ENCODE measurements around the gene CXorf38.

Gene CXorf38, protein sequence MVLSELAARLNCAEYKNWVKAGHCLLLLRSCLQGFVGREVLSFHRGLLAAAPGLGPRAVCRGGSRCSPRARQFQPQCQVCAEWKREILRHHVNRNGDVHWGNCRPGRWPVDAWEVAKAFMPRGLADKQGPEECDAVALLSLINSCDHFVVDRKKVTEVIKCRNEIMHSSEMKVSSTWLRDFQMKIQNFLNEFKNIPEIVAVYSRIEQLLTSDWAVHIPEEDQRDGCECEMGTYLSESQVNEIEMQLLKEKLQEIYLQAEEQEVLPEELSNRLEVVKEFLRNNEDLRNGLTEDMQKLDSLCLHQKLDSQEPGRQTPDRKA

DNA sequence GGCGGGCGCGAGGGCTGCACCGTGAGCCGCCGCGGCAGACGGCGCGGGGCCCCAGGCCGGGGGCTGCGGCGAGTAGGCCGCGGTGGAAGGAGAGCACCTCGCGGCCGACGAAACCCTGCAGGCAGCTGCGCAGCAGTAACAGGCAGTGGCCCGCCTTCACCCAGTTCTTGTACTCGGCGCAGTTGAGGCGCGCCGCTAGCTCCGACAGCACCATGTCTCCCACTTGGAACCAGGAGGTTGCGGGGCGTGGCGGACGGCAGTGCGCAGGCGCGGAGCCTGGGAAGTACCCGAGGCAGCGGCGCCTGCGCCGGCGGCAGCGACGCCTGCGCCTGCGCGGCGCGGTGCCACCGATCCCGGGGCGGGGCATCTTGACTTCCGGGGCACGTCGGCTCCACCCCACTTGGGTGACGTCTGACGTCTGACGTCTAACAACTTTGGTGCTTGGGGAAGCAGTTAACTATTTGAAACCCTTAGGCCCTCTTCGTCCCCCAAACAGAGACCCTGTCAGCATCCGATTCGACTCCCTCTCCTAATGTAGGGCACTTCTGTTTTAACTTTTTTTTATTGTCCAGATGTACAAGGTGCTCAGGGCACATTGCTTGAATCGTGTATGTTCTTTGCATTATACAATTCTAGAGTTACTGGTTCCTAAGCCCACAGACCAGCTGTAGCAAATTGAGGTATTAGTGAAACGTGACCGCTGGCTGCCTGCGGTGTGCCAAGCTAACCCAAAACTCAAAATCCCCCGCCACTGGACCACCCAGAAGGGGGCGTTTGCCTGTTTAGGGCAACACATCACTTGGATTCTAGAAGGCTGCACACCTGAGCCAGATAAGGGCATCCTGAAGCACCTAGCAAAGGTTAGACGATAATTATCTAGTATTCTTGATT lies at the start of gene CXorf38:
Gene CXorf38, minus strand, starts transcription at position 255 of the 891 bp plus-strand sequence. Its CDS starts 41 bp downstream, at position 214.
- DNase-seq (ENCODE audit: low read depth in 1 of 2, low spot score in 1 of 2): peak; percentile 82 to 95

DNA sequence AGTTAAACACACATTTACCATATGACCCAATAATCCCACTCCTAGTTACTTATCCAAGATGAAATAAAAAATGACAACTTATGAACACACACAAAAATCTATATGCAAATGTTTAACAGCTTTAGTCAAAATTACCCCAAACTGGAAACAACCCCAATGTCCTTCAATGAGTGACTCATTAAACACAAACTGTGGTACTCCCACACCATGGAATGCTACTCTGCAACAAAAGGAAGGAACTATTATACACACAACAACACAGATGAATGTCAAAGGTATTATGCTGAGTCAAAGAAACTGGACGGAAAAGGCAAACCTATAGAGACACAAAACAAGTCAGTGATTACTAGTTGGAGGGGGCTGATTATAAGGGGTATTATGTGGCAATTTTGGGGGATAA lies 47.4 kb upstream of the CXorf38 start:
- DNase-seq (ENCODE audit: low read depth in 1 of 2, low spot score in 1 of 2): no peak

DNA sequence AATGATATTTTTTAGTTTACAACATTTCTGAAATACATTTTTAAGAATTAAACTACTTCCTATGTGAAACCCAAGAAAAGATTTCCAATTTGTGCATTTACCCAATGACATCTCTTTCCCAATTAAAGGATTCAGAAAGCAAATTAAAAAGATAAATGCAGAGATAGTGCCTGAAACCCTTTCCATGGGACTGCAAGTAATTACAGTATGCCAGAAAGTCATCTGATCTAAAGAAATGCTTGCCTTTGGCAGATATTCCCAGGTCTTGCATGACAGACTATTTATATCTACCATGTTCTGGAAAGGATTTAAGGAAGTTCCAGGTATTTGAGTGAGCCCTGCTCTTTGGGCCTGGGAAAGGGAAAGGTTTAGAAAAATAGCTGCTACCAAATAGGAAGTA lies 41.6 kb upstream of the CXorf38 start:
- no peak for DNase-seq (ENCODE audit: low read depth in 1 of 2, low spot score in 1 of 2)

DNA sequence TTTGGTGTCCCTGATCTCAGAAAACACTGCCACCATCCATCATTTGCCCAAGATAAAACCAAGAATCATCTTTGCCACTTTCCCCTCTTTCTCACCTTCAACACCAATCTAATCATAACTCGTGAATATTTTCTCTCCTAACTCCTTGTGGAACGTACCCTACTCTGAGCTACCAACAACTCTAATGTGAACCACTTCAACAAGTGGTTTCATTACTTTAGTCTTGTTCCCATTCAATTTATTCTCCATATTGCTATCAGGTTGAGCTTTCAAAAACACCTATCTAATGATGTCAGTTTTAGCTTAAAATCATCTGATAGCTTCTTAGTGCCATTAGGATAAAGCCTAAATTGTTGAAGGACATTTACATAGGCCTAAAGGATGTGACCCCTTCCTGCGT lies 39.8 kb upstream of the CXorf38 start:
- DNase-seq (ENCODE audit: low read depth in 1 of 2, low spot score in 1 of 2): no peak

DNA sequence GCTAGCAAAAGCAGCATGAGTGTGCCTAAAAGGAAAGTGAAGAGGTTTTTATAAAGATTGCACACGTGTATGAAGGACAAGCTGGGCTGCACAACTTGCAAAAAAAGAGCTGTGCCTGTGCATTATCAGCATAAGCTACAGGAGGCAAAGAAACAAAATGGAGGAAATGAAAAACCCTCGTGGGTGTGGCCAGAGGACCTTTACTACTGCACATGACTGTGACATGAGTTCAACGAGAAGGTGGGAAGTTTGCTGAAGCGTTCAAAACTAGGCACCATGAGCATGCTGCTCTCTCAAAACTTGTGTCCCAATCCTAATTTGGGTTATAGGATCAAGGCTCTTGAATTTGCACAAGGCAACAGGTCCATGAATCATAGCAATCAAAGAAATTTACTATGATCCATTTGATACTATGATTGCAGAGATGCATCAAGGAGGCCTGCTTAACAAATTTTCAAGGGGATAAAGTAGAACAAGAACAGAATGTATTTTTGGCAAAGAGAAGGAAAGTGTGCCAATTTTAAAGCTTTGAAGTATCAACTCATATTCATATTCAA lies 38.1 kb upstream of the CXorf38 start:
- no peak for DNase-seq (ENCODE audit: low read depth in 1 of 2, low spot score in 1 of 2)

DNA sequence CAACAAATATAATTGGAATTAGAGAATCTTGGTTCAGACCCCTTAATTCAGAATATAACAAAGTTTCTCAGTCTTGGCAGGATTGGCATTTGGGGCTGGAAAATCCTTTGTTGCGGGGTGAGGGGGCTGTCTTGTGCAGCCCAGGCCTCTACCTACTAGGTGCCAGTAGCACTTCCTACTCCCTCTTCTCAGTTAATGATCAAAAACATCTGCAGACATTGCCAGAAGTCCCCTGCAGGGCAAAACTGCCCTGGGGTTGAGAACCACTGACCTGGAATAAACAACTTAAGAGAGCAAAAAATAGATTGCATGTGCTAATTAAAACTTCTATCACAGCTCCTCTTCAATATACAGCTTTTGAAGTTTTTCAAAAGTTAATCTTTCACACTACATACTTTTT lies 36.7 kb upstream of the CXorf38 start:
- DNase-seq (ENCODE audit: low read depth in 1 of 2, low spot score in 1 of 2): no peak

DNA sequence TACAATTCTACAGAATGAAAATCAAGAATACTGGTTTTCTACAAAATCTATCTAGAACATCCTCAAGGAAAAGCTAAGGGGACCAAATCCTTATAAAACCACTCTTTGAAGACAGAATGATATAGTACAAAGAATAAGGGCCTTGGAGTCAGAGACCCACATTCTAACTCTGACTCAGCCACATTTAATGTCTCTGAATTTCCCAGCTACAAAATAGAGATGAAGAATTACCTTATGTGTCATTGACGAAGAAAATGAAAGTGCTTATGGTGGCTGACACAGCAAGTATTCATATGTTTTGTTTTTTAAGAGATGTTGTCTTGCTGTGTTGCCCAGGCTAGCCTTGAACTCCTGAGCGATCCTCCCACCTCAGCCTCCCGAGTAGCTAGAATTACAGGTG lies 35.9 kb upstream of the CXorf38 start:
- DNase-seq (ENCODE audit: low read depth in 1 of 2, low spot score in 1 of 2): no peak

DNA sequence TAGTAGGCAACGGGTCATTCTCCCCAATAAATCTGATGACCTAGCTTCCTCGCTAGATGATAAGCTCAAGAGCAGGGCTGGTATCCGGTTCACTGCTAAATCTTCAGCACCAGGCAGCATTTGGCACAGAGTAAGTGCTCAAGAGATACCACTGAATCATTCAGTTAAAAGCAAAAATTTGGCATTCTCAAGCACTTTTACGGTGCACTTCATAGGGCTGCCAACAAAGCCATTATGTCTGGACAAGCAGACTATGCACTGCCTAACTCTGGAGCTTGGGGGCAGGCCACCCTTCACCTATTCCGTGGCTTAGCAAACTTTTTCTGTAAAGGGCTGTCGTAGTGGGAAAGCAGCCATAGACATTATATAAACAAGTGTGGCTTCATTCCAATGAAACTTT lies 23.8 kb upstream of the CXorf38 start:
- no peak for DNase-seq (ENCODE audit: low read depth in 1 of 2, low spot score in 1 of 2)

DNA sequence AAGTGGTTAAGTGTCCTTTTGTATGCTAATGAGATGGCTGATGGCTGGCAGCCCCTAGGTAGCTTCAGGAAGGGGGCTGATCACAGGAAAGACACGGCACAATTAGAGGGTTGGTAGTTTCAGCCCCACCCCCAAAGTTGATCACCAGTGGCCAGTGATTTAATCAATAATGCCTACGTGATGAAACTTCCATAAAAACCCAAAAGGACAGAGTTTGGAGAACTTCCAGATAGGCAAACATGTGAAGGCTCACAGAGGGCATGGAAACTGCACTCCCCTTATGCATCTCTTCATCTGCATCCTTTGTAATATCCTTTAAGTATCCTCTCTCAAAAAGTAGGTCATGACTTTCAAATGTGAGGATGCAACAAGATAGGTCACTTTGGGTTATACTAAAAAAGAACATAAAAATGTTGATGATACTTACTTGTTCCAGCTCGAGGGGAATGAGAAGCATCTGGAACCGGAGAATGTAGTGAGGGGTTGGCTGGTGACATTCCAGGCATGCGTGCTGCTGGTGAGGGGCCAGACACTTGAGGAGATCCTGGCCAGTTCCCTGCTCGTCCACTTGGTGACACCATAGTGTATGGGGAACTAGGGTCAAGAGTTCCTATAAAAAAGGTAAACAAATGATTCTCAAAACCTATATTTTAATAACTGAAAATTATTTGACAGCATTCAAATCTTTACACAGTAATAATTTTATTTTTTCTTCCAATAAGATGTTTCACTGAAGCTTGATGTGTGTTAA lies 16.7 kb upstream of the CXorf38 start:
- no peak for DNase-seq (ENCODE audit: low read depth in 1 of 2, low spot score in 1 of 2)

DNA sequence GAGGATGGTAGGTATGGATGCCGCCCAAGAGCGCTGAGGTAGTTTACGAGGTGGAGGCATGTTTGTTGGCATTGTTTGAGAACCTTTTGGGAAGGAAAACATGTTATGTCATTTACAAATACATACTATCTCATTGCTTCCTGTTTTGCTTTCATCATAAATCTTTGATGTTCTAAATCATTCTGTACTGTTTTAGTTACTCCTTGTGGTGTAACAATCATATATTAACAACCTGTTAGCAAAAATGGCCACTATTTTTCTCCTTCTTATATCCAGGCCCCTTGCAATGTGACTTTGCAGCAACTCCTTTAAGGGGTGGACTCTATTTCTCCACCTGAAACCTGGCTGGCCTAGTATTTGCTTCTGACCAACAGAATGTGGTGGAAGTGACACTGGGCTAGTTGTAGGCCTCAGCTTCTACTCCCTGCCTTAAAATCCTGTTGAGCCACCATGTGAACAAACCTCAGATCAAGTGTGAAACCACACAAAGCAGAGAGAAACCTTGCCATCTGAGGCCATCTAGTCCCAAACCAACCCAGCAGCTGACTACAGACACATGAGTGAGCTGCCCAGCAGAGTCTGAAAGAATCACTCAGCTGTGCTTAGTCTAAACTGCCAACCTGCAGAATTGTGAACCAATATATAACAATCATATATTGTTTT lies 15.8 kb upstream of the CXorf38 start:
- DNase-seq (ENCODE audit: low read depth in 1 of 2, low spot score in 1 of 2): no peak

DNA sequence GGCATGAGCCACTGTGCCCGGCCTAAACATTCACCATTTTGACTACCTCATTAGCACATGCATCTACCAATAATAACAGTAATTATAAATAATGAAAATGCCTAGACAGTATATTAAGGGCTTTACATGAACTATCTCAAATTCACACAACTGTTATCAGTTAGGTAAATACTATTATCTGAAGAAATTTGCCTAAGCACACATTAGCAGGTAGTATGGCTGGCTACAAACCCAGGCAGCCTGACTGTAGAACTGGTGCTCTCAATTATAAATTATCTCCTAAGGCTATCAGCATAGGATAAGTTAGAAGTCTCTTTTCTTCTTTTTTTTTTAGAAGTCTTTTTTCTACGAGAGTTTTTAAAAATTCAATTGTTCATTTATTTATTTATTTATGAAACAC lies 14.1 kb upstream of the CXorf38 start:
- DNase-seq (ENCODE audit: low read depth in 1 of 2, low spot score in 1 of 2): no peak

DNA sequence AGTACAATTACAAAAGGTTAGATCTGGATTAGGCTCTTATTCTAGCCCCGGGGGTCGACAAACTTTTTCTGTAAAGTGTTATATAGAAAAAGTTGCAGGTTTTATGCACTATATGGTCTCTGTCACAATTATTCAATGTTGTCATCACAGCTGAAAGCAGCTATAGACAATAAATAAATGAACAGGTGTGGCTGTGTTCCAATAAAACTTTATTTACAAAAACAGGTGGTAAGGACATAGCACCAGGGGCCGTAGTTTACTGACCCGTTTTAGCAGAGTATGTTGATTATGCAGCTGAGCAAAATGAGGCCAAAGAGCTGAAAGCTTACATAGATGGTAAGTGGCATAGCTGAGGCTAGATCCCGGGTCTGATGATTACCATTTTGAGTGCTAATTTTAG lies 13.0 kb upstream of the CXorf38 start:
- DNase-seq (ENCODE audit: low read depth in 1 of 2, low spot score in 1 of 2): no peak

DNA sequence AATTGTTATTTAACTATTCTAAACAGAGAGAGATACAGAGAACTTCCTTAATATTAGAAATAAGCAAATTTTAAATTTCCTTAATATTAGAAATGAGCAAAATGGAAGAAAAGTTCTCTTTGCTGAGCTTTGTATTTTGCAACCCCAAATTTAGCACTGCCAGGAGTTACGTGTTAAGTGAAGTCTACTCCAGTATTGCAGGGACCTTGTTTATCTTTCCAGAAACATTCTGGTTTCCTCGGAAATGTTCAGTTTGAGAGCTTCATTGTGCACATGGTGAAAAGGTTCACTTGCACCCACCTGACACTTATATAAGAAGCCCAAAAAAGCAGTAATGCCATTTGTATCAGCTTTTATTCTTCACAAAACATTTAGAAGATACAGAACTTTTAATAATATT lies 6.2 kb upstream of the CXorf38 start:
- DNase-seq (ENCODE audit: low read depth in 1 of 2, low spot score in 1 of 2): no peak

DNA sequence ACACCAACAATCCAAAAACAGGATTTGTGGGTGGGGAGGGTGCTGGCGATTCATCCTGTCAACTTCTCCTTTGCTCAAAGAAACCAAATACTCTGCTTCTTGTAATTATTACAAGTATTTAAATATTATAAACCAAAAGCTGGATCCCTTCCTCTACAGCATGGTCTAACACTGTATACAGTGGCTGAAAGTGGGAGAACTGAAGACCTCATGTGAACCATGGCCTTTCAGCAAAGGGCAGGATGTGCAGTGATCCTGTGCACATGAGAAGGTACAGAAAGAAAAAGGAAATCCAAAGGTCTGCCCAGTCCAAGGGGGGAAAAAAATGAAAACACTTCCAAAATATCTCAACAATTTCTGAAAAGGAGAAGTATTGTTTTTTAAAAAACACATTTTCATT lies 5.3 kb upstream of the CXorf38 start:
- DNase-seq (ENCODE audit: low read depth in 1 of 2, low spot score in 1 of 2): no peak

DNA sequence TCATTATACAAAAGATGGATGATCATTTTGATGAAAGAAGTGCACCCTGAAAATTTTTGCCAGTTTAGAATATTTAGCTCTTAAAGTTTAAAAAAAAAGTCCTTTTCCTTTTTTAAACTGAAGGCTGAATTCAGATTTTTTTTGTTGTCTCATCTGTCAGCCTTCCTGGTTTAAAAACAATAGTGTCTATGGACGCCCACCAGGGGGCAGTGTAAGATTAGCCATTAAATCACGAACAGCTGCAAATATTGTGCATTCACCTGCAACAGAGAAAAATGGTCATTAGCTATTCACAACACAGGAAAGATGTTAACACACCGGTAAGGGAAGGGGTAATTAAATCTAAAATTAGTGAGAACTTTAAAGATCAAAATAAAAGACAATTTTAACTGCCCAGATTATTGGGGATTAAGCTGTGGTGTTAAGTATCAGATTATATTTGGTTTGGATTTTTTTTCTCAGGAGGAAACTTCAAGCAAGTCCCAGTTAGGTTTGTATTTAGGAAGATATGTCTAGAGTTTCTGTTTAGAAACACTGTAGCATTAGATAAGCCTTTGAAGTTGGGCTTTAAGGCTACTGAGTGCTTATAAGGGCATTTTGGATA lies 4.4 kb upstream of the CXorf38 start:
- DNase-seq (ENCODE audit: low read depth in 1 of 2, low spot score in 1 of 2): peak; percentile 43 to 66

DNA sequence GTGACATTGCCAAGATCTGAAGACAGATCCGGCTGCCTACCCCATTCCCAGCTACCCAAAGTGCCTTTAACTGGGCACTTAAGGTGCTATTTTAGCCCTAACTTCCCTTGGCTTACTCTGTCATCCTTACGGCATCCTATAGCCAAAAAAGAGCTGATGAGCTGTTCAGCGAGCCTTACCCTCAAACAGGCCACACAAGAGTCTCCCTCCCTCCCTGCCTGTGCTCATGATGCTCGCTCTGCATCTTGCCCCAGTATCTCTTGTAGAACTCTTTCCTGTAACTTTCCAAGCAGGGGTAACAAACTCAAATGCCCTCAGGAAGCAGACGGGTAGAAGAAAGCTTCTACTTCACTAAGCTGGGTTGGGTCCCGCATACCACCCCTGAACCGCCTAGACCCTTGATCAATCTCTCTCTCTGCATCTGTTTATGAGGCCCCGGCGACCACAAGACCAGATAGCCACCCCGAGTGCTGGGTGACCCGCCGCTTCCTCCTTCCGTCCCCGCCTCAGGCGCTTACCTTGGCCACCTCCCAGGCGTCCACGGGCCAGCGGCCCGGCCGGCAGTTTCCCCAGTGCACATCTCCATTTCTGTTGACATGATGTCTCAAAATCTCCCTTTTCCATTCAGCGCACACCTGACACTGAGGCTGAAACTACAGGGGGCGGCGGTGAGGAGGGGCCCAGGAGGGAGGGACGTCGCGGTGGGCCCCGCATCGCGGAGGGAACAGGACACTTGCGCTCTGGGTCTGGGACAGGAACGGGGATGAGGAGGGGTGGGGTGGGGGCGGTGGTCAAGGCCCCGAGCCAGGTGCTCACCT lies 663 bp downstream of the CXorf38 start:
- peak in 1 of 2 donors; percentile 24 for DNase-seq (ENCODE audit: low read depth in 1 of 2, low spot score in 1 of 2)

DNA sequence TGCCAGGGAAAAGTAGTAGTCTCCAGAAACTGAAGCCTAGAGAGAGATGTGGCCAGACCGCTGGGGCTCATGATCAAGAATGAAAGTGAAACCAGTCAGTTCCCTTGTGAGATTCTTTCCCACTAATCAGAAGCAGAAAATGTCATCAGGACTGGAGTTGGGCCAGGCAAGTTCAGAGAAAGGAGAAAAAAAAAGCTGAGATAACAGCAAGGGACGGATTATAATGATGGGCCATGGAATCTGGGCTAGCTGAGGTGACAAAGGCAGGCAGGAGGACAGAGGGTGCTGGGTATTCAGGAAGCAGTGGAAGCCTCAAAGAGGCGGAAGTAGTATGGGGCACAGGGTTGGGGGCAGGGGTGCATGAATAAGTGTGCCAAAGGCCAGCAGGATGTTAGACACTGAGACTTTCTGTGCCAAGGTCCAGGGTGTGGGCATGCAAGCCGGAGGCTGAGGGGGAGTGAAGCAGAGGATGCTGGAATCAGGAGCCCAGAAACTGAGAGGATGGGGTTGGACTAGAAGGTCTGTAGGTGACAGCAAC lies 2.5 kb downstream of the CXorf38 start:
- peak in 1 of 2 donors; percentile 21 for DNase-seq (ENCODE audit: low read depth in 1 of 2, low spot score in 1 of 2)

DNA sequence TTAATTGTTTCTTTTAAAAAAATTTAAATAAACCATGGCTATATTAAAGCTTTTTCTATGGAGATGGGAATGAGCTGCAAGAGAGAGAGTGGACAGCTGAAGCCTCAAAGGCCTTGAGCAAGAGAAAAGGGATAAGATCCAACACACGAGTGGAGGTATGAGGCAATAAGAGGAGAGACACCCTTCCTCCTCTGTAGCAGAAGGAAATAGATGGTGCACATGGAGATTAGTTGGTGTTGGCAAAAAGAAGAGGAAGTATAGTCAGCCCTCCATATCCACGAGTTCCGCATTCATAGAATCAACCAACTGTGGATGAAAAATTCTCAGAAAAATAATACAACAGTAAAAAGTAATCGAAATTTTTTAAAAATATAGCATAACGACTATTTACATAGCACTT lies 3.2 kb downstream of the CXorf38 start:
- DNase-seq (ENCODE audit: low read depth in 1 of 2, low spot score in 1 of 2): no peak

DNA sequence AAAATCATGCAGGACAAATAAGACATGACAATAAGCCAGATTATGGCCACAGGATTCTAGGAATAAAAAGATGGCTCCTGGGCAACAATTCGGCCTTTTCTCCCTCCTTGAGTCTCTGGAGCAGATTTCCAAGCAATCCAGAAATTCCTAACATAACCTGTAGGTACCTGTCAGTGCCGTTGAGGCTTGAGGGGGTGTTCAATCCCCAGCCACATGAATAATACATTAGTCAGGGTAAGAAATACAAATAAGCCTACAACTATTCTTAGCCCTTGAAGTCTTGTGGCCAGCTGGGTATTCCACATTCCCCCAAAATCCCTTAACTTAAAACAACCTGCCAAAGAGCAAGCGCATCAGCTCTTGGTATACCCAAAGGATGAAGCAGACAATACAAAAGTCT lies 9.7 kb downstream of the CXorf38 start:
- DNase-seq (ENCODE audit: low read depth in 1 of 2, low spot score in 1 of 2): no peak
